CD4-positive, alpha-beta T cell treated with Interleukin-17A for 1 hour (primary cell): ENCODE data around the gene SLC30A1.

Experiments
- DNase-seq: peaks from one replicate; pipeline ENCODE4 v3.0.0-alpha.2; 2020

Gene SLC30A1

DNA sequence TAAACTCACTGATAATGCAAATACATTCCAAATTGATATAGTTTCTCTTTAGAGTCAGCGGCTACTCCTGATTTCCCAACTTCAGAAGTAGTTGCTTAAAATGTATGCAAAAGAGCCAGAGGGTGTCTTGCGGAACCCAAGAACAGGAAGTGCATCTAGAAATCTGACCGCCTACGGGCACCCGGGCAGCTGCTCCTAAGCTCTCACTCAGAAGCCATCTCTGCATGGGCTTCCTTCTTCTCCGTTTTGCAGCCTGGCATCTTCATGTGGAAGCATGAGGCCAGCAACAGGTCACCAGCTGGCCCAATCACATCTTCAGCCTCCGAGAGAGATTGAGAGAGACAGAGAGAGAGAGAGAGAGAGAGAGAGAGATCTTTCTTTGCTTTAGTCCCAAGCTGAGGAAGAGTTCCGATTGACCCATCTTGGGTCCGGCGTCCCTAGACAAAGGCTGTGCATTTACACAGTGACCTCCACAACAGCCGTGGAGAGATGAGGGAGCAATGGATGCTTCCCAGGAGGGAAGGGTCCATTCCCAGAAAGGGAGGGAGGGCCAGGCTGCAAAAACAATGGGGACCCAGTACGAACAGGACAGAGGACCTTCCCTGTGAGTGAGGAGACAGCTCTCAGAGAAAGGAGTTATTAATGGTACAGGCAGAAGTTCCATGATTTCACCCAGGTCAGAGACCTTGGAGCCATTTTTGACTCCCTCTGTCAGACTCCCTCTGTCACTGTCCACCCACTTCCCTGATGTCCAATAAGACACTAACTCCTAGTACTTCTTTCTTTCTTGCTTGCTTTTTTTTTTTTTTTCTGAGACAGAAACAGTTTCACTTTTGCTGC, 28.2 kb upstream of the SLC30A1 start:
- peak; percentile 34 for DNase-seq

DNA sequence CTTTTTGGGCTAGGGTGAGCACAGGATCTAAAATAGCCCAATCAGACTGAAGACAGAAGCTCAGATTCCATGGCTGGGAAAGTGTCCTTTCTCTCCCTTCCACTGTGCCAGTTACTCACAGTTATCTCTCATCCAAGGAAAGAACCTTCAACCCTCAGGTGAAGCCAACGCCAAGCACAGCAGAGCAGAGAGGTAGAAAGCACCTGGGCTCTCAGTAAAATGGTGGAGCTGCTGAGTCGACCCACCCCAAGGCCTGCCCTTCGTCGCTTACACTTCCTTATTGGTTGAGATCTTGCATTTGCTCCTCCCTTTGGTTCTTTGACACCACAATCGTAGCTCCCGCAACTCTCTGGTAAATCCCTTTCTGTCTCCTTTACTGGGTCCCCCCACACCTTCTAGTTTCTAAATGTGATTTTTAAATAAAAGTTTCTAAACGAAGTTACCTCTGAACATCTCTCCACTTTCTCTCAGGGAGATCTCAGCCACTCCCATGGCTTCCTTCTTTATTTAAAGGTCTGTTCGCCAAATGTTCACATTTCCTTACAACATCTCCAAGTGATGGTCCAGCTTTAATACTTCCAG, 27.5 kb upstream of the SLC30A1 start:
- peak; percentile 21 for DNase-seq

DNA sequence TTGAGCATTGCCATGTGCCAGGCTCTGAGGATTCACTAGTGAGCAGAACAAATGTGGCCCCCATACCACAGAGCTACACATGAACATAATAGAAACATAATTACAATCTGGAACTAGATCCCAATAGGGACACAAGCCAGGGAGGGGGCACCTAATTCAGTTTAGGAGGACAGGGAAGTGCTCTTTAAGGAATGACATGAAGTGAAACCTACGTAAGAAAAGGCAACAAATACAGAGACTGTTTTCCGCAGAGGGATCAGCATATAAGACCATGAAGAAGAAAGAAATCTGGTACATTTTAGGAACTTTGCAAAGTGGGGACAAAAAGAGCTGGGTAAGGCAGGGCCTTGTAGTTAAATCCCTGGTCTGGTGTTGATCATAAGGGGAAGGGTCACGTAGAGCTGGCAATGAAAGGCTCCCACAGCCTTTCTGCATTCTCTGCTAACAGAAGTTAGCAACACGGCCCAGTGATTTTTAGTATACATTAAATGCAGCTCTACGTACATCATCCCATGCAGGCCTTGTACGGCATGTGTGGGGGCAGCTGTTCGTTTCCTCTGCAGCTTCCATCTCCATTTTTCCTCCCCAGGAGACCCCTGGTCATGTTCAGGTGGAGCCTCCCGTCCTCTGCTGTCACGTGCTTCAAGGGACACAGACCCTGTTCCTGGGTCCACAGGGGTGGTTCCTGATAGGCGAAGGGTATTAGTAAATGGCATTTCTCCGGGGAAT, 26.8 kb upstream of the SLC30A1 start:
- no peak for DNase-seq

DNA sequence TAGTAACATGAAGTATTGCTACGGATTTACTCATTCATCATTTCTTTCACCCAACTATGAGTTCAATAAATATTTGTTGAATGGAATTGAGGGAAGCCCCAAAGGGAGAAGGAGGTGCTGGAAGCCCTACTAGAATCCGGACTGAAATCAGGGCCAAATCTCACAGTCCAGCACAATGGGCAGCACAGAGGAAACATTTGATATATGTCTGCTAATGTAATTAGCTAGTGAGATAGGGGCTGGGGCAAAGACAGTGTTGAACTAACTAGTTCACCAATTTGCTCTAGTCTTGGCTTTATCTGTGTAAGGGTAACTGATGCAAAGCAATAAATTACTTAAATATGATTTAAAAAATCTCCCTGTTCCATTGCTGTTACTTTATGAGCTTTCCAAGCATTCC, 26.1 kb upstream of the SLC30A1 start:
- DNase-seq: no peak

- DNase-seq: no peak
Observed at GRCh38 chr1:211604548-211604947, 25.6 kb upstream of the SLC30A1 start.

DNA sequence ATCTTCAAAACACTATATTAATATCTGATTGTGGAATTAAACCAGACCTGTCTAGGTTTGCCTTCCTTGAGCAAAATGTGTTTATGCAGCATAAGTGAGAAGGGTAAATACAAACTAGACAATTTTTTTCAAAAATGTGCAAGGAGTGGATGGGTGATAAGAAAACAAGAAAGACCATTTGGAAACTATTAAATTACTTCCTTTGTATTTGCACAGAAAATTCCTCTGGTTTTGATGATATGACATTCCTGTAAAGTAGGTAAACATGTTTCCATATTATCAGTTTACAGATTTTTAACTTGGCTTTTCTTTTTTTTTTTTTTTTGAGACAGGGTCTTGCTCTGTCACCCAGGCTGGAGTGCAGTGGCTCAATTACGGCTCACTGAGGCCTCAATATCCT, 24.8 kb upstream of the SLC30A1 start:
- DNase-seq: no peak

DNA sequence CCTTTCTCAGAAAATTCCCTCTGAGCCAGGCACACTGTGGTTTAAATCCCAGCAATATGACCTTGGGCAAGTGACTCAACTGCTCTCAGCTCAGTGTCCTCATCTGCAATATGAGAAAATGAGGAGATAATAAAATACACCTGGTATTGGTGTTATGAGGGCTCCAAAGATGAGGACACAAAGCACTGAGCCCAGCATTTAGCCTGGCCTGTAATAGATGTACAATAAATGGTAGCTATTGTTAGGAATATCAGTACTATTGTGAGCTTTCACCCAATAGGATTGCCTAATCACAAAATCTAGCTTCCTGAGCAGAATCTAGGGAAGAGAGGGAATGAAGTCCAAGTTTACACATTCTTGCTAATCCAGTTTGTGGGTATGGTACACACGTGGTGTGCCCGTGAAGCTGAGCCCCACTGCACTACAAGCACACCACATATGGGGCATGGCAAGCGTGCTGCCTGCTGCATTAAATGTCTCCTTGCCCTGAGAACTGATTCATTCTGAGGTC, 24.3 kb upstream of the SLC30A1 start:
- no peak for DNase-seq

DNA sequence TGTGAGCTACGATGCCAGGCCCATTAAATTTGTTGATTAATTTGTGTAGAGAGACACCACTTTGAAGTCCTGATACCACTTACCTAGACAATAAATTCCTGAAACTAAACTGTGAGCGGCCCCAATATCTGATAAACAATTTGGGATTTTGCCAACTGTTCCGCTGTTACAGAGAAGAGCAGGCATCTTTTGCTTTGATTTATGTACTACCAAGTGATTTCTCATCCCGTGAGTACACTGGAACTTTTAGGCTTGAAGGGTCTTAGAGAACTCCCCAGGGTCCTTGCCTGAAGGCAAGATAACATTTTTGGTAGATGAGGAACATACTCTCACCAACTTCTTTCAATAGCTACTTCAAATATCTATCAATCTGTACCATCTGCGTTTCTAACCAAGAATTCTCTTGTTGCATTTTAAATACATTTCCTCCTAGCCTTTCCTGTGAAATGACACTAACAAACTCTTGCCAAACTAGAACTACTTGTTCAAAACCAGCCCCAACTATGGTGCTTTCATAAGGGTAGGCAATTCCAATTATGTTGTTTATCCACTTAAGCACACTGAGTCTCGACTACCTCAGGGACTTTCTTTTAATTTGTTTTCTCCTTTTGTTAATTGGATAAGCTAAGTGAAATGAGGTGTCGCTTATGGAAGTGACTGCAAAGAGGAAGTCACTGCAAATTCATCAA, 23.2 kb upstream of the SLC30A1 start:
- DNase-seq: no peak

- no peak for DNase-seq
Observed at GRCh38 chr1:211601159-211601558, 22.2 kb upstream of the SLC30A1 start.

GRCh38 chr1:211599250-211599649, 20.3 kb upstream of the SLC30A1 start:
- no peak for DNase-seq

DNA sequence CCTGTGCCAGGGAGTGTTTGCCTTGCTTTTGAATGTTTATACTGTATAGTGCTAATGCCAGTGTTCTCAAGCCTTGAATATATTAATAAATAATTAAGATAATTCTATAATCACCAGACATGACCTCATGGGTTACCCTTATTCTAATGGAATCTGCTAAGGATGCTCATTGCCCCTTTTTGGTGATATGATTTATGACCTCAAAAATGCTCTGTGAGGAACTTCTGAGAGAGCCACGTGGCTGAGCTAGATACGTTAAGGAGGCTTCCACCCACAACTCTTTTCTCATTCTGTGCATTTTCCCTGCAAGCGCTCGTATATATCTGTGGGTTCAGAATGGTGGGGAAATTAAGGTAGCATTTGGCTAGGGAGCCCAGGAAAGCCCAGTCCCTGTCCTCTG, 19.6 kb upstream of the SLC30A1 start:
- no peak for DNase-seq

- DNase-seq: no peak
Observed at GRCh38 chr1:211596418-211597181, 17.6 kb upstream of the SLC30A1 start.

DNA sequence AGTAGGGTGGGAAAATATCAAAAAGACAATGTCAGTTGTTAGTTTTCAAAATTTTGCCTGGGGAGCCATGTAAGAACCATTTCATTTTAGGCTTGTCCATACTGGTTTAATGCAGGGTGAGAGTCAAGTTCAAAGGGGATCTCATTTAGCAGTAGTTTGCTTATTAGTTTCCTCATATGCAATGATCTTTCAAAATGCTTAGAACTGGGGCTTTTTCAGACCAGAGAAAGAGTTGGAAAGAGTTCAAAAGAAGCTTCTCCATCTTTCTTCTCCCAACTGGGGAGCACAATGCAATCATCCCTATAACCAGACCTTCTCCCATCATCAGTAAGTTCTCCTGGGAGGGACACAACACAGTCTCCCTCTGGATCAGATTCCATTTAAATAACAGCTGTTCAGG, 16.5 kb upstream of the SLC30A1 start:
- no peak for DNase-seq

DNA sequence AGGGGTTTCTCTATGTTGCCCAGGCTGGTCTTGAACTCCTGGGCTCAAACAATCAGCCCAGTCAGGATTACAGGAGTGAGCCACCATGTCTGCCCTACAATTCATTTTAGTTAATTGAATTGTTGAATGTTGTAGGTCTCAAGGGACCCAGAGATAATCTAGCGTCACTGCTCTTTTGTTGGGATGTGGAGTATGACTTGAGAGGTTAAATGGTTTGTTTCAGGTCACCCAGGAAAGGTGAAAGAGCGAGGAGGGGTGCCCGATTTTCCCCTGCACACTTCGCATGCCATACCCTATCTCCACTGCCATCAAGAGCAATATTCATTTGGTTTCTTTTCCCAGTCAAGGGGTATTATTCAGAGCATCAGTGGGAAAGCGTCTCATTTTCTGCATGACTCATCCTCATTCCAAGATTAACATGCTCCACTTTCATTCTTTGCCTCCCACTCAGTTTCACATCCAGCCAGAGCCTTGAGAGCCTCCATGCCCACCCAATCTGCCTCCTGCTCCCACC, 13.1 kb upstream of the SLC30A1 start:
- no peak for DNase-seq

GRCh38 chr1:211589782-211590721, 11.1 kb upstream of the SLC30A1 start:
- peak; percentile 20 for DNase-seq

- DNase-seq: no peak
Observed at GRCh38 chr1:211588711-211589110, 9.8 kb upstream of the SLC30A1 start.

DNA sequence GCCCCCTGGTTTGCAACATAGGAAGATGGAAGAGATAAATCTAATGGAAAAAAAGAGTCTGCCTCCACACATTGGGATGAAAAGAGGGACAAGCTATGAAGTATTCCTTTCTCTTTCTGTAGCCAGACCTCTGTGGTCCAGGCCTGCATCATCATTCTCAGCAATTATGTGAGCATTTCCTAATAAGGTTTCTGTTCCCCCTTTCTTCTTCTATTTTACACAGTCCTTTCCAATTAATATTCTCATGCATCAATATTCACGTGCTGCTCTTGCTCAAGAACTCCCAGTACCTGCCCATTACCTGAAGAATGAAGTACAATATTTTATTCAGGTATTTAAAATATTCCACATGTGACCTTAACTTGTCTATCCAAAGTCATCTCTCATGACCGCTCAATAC, 8.2 kb upstream of the SLC30A1 start:
- DNase-seq: no peak

DNA sequence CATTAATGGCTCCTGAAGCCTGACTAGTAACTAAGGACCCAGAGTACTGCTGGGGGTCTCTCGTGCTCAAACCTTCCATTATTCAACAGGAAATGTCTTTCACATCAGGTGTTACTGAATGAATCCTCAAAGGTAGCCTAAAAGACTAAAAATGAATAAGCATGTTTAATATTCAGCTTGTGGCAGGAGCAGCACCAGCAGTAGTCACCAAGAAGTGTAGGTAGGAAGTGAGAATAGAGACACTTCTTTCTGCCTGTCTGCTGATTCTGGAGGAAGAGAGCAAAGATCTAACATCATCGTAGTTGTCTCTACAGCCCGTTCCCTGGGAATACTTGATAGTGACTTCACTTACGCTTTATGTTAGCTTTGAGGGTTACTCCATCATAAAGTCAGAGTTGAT, 7.6 kb upstream of the SLC30A1 start:
- no peak for DNase-seq

DNA sequence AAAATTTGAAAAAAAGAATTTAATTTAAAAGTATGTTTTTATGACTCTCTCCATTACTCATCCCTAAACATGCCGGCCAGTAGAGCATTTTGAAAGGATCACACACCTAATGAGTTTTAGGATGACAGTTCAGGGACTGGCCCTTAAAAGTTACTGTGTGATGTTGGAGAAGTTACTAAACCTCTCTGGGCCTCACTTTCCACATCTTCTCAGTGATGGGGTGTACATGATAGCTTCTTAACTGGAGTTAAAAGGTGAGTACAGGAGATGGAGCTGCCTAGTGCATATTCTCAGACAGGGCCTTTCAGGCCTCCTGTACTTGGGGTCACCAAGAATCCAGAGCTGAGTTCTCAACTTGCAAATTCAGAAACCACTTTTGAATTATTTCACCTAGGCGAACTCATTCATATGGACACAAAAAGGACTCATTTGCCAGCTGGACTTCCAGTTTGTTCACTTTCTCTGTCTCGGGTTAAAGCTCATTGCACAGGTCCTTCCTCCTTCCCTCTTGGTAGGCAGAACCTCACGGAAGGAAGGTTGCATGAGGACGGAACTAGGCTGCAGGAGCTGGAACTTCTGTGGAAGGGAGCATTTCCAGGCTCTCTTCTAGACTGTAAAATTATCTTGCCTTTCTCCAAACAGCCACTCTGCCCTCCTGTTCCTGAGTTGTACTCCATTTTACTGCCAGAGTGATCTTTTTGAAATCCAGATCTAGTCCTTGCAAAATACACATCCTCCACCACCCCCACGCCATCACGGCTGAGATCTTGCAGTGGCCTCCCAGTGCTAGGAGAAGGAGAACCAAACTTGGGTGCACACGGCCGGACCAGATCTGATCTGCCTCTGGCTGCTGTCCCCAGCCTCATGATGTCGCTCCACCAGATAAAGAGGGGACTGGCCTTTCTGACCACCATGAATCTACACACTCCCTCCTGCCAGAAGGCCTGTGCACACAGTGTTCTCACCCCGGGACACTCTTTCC, 4.3 kb upstream of the SLC30A1 start:
- DNase-seq: no peak

DNA sequence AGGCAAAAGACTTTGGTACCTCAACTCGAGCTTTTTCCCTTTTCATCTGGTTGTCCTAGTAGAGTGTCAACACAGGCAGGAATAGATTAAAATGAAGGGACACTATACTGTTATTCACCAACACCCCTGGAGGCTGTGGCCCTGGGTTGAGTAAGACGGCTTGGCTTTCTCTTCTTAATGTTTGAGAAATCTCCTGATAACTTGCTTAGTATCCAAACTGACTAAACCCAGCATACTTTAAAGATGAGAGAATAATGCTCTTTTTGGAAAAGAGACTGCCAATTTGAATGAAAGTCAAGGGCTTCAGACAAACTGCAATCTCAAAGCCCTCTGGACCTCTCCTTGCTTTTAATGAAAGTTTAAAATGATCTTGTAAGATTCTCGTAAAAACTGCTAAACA, 2.6 kb upstream of the SLC30A1 start:
- no peak for DNase-seq
